ENCODE data around the gene FAM240B.

DNA sequence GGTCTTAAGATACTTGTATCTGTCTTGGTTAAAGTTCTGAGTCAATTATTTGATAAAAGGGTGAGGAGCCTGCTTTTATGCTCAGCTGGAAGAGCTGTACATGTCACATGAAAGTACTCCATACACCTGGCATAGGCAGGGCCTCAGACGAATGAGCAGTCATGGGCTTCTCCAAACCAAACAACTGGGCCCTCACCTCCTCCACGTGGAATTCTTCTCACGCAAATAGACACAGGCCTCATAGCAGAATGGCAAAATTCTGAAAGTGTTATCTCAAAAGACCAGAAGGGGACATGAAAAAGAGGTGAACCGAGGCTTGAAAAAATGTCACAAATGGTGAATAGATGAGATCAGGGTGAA, 48.6 kb downstream of the FAM240B start:
- TF ChIP-seq, protein P1, sequence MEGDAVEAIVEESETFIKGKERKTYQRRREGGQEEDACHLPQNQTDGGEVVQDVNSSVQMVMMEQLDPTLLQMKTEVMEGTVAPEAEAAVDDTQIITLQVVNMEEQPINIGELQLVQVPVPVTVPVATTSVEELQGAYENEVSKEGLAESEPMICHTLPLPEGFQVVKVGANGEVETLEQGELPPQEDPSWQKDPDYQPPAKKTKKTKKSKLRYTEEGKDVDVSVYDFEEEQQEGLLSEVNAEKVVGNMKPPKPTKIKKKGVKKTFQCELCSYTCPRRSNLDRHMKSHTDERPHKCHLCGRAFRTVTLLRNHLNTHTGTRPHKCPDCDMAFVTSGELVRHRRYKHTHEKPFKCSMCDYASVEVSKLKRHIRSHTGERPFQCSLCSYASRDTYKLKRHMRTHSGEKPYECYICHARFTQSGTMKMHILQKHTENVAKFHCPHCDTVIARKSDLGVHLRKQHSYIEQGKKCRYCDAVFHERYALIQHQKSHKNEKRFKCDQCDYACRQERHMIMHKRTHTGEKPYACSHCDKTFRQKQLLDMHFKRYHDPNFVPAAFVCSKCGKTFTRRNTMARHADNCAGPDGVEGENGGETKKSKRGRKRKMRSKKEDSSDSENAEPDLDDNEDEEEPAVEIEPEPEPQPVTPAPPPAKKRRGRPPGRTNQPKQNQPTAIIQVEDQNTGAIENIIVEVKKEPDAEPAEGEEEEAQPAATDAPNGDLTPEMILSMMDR (IDR thresholded peaks at IDR 0.05) = no peak
- TF ChIP-seq POLR2A (IDR thresholded peaks at IDR 0.05) = no peak
- no peak for TF ChIP-seq POLR2AphosphoS5 (IDR thresholded peaks at IDR 0.05)

All from breast epithelium (tissue), 3 donors.